H1 (cell line): ENCODE results near the gene ZNF587B. TPM values are rescaled to one million over a fixed set of nuclear protein-coding genes. Genes with fewer than 3 reads are reported as not detected.

Source experiments
- SAP30 ChIP-seq: fragments of 300-600 bp; sonication (generic); IDR thresholded peaks from 2 replicates; pipeline ENCODE4 v1.7.1; 2012; ENCODE audit warnings: low read length, moderate library complexity, mild to moderate bottlenecking, inconsistent platforms; ENCODE audit not compliant: insufficient read depth, insufficient replicate concordance
- polyA plus RNA-seq, 7 experiments: library from polyadenylated mRNA; depleted of rRNA in 3 of 7; stranded (reverse) in 5 of 7; unstranded in 2 of 7; fragments of >200 nt in 5 of 7; fragments of 200-250 nt in 2 of 7; gene quantifications; 1 replicate in 5 of 7; 2 replicates in 1 of 7; 4 replicates in 1 of 7; pipeline versions ENCODE4 v1.2.1 to v1.2.3, GENCODE V29; 2011 to 2013; ENCODE audit warnings: missing spikeins in 2 of 7, mixed read lengths in 2 of 7
- total RNA-seq: library from RNA; stranded (reverse); fragmentation: NEBNext Ultra II Directional; extraction: Animal tissue kit (Norgen Biotek cat#: 25700); gene quantifications from 2 replicates; pipeline ENCODE4 v1.2.1, GENCODE V29; 2021

The ZNF587B gene
- total and polyA plus RNA-seq, 2 of the 8 experiments (the other 6 are each of a cell fraction or from before 2014, with no cell fraction given) = 13.8 to 60.1 TPM

GRCh38 chr19:57800696-57801095 is 29.4 kb upstream of the ZNF587B start (continued):
- TF ChIP-seq SAP30 = no peak
